ENCODE results near the gene CXCL6.

Gene CXCL6

DNA sequence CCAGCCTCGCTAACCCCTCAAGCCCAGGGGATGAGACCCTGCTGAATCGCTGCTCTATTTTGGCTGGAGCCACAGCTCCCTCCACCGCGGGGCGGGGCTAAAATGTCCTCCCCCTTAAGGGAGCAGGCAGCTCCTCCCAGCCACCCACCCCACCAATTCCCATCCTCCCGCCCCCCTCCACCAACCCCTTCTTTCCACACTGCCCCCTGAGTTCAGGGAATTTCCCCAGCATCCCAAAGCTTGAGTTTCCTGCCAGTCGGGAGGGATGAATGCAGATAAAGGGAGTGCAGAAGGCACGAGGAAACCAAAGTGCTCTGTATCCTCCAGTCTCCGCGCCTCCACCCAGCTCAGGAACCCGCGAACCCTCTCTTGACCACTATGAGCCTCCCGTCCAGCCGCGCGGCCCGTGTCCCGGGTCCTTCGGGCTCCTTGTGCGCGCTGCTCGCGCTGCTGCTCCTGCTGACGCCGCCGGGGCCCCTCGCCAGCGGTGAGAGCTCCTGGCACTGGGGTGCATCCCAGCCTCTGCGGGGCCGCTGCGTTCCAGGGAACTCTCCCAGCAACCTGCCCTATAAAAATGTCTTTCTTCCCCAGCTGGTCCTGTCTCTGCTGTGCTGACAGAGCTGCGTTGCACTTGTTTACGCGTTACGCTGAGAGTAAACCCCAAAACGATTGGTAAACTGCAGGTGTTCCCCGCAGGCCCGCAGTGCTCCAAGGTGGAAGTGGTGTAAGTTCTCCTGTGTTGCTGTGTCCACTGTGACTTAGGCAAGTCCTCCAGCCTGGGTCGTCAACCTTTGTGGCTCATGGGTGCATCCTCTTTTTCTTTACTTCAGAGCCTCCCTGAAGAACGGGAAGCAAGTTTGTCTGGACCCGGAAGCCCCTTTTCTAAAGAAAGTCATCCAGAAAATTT is at the start of gene CXCL6:
Gene CXCL6, plus strand, starts transcription at position 306 of the 907 bp plus-strand sequence. Its CDS starts 73 bp downstream, at position 379.
- no peak for DNase-seq

GRCh38 chr4:73788411-73788810 is 48.1 kb upstream of the CXCL6 start:
- no peak for DNase-seq

- DNase-seq: no peak
These were observed 37.6 kb upstream of the CXCL6 start for GRCh38 chr4:73798842-73799241.

DNA sequence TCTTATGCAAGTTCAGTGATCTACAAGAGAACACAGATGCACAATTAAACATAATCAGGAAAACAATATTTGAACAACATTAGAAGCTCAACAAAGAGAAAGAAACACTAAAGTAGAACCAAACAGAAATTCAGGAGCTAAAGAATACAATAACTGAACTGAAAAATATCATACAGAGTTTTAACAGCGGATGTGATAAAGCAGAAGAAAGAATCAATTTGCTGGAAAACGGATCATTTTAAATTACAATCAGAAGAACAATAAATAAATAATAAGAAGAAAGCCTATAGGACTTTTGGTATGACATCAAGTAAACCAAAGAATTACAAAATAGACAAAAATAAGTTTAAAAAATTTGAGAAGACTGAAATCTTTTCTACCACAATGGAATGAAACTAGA is 36.3 kb upstream of the CXCL6 start:
- no peak for DNase-seq

DNA sequence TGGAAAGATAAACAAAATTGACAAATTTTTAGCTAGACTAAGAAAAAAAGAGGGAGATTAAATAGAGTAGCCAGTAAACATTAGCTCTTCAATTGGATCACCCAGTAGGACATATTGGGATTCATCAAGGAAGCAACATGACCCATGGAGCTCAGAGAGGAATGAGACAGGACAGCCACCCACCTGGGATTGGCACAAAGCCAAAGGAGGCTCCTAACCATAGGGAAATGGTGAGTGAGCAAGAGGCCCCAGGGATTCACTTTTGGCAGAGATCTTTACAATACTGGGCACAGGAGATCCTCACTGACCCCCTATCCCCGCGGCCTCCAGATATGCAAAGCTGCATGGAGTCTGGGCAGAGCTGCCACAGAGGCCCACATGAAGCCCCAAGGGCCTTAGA is 34.8 kb upstream of the CXCL6 start:
- DNase-seq: no peak

- no peak for DNase-seq
These were observed 33.3 kb upstream of the CXCL6 start for GRCh38 chr4:73803213-73803612.

GRCh38 chr4:73810191-73810590 is 26.3 kb upstream of the CXCL6 start:
- no peak for DNase-seq

DNA sequence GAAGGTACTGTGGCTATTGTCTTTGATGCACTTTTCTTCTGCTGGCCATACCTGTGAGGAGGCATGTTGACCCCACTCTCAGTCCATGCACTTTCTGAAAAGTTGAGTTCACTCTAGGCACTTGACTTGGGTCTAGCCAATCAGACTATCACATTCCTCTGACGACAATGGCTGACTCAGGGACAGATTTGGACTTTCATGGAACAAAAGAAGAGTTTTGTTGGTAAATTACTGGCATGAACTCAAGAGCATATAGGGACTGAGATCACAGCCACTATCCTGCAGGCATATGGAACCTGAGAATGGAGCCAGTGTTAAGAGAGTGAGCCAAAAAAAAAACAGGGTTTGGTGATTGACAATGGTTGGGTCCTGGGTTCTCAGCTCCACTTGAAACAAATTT is 24.6 kb upstream of the CXCL6 start:
- DNase-seq: no peak

- no peak for DNase-seq
These were observed 21.8 kb upstream of the CXCL6 start for GRCh38 chr4:73814679-73815078.

- no peak for DNase-seq
These were observed 21.3 kb upstream of the CXCL6 start for GRCh38 chr4:73815145-73815544.

- DNase-seq: no peak
These were observed 19.7 kb upstream of the CXCL6 start for GRCh38 chr4:73816814-73817213.

GRCh38 chr4:73817341-73817740 is 19.1 kb upstream of the CXCL6 start:
- no peak for DNase-seq

DNA sequence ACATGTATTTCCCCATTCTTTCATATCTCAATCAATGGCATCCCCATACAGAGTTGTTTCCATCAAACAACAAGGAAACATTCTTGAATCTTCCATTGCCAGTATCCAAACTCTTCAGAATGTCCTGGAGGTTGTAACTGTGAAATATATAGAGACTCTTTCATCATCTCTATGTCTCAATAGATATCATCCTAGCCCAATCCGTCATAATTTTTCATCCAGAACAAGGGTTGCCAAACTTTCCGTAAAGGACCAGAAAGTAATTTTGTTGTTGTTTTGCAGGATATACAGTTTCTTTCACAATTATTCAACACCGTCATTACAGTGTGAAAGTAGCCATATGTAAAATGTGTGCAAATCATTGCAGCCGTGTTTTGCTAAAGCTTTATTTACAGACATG is 15.2 kb upstream of the CXCL6 start:
- DNase-seq: no peak

GRCh38 chr4:73822389-73822788 is 14.1 kb upstream of the CXCL6 start:
- no peak for DNase-seq

DNA sequence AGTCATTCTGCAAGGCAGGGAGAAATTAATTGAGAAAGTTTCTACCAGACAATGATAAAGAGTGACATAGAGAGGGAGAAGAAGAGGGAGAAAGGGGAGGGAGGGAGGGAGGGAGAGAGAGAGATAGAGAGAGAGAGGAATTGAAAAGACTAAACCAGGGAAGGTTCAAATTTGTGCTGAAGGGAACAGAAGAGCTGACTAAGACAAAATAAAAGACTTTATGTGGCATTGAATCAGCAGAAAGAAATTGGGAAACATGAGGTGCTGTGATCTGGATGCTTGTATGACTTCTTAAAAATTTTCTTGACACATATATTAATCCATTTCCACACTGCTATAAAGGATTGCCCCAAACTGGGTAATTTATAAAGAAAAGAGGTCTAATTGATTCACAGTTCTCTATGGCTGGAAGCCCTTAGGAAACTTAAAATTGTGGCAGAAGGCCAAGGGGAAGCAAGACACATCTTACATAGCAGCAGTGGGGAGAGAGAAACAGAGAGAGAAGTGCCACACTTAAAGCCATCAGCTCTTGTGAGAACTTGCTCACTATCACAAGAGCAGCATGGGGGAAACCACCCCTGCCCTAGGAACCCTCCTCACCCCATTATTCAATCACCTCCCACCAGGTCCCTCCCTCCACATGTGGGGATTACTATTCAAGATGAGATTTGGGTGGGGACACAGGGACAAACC is 13.5 kb upstream of the CXCL6 start:
- no peak for DNase-seq

DNA sequence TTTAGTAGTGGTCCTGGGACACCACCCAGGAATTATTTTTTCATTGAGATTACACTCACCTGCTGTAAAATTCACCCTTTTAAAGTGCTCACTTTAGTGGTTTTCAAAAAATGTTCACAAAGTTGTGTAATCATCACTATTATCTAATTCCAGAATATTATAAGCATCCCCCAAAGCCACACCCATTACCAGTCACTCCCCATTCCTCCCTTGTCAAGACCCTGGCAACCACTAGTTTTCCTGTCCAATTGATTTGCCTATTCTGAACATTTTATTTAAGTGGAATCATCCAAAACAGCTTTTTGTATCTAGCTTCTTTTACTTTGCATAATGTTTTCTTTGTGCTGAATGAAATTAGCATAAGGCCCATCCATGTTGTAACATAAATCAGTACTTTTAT is 12.7 kb upstream of the CXCL6 start:
- no peak for DNase-seq

DNA sequence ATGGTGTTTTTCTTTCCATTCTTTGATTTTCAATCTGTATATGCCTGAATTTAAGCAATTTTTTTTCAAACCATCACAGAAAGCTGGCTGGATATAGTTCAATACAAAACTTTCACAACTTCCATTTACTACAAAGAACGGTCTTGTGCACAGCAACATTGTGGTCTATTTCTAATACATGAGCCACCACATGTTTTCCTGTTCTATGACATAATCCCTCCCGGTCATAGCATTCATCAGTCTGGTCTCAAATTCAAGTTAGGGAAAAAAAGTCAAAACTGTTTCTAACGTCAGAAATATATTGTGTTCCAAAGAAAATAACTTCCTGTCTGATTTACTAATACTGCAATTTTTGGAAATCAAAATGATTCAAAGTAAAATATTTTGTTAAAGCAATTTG is 7.5 kb upstream of the CXCL6 start:
- no peak for DNase-seq

GRCh38 chr4:73831569-73831968 is 4.9 kb upstream of the CXCL6 start:
- DNase-seq: no peak

DNA sequence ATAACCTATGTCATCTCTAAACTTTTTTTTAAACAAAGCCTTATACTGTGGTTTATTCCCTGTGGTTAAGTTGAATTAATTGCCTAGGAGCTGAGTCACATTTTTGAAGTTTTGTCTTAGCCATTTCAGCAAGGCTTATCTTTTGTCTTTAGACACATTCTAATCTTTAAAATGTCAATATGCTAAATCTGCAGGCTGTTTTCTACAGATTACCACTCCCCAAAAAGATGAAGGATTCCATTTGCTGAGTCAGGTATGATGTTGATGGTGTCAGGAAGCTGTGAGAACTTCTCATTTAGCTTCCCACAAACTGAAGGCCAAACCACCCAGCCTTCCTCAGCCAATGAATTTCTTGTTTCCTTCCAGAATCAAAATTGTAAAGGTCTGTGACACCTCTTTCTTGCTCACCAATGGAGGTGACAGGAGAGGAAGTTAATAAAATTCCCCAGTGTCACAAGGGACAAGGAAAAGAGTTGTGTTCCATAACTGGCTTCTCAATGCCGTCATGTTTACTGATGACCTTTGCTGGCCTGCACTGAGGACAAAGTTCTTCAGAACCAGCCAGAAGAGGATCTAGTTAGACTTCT is 3.7 kb upstream of the CXCL6 start:
- no peak for DNase-seq

GRCh38 chr4:73839071-73839470 is 2.6 kb downstream of the CXCL6 start:
- DNase-seq: no peak

GRCh38 chr4:73839715-73840114 is 3.2 kb downstream of the CXCL6 start:
- DNase-seq: no peak

- DNase-seq: no peak
These were observed 4.9 kb downstream of the CXCL6 start for GRCh38 chr4:73841243-73841925.

DNA sequence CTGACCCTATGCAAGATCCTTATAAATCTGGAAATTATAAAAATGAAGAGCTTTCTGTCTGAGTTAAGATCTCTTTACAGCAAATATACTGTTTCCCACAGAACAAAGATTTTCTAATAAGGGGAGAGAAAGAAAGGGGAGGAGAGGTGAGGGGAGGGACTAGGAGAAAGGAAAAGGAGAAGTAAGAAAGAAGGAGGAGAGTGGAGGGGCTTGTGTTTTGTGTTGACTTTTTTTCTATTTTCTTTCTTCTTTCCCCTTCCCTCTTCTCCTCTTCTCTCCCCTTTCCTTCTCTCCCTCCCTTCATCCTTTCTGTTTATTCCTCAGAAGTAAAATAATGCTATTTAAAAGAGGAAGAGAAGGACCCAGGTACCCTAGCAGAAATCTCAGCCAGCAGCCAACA is 6.2 kb downstream of the CXCL6 start:
- DNase-seq: no peak

All from CD4-positive, alpha-beta T cell treated with Interleukin-10 for 1 hour (primary cell).